Inflammatory macrophage (primary cell): ENCODE results near the gene ZMAT2.
"Not testable (repeated sequence)": the region's sequence is repeated elsewhere in the genome, so short reads cannot be mapped to it uniquely, and the experiment has no call there.

ENCODE experiments used
- DNase-seq, 2 donors: peaks; one replicate each; pipeline ENCODE4 v3.0.0-alpha.2; 2020 to 2022

The ZMAT2 gene

GRCh38 chr5:140710899-140711552, 10.8 kb downstream of the ZMAT2 start:
- DNase-seq = peak; percentile 98 to 100

- DNase-seq = no peak
Measured at GRCh38 chr5:140711794-140712193, 11.5 kb downstream of the ZMAT2 start.

- no peak for DNase-seq
Measured at GRCh38 chr5:140713562-140714094, 13.4 kb downstream of the ZMAT2 start.

GRCh38 chr5:140716238-140716637, 16.0 kb downstream of the ZMAT2 start:
- not testable (repeated sequence) for DNase-seq

GRCh38 chr5:140718266-140718592, 18.0 kb downstream of the ZMAT2 start:
- DNase-seq = no peak

GRCh38 chr5:140720738-140721137, 20.5 kb downstream of the ZMAT2 start:
- not testable (repeated sequence) for DNase-seq

GRCh38 chr5:140721395-140721794, 21.1 kb downstream of the ZMAT2 start:
- not testable (repeated sequence) for DNase-seq

- DNase-seq = peak; percentile 33 to 61
Measured at GRCh38 chr5:140725799-140726471, 25.7 kb downstream of the ZMAT2 start.

- DNase-seq = no peak
Measured at GRCh38 chr5:140733098-140733497, 32.9 kb downstream of the ZMAT2 start.

- DNase-seq = peak in 1 of 2 donors; percentile 31
Measured at GRCh38 chr5:140734354-140734753, 34.1 kb downstream of the ZMAT2 start.

GRCh38 chr5:140737486-140737885, 37.2 kb downstream of the ZMAT2 start:
- no peak for DNase-seq

GRCh38 chr5:140741967-140742366, 41.7 kb downstream of the ZMAT2 start:
- no peak for DNase-seq

GRCh38 chr5:140753561-140753960, 53.3 kb downstream of the ZMAT2 start:
- DNase-seq = no peak
